DMS 273 (cell line): ENCODE measurements around the gene ZNG1E.
"Not testable (repeated sequence)": the region's sequence is repeated elsewhere in the genome, so short reads cannot be mapped to it uniquely, and the experiment has no call there.

ENCODE experiments used
- DNase-seq: peaks from one replicate; lab custom pipeline; 2025; ENCODE audit not compliant: unreplicated experiment; lab: John Stamatoyannopoulos, UW

The ZNG1E gene

GRCh38 chr9:65675589-65676021, at the start of gene ZNG1E:
Gene ZNG1E (plus strand): TSS chr9:65675928. CDS start chr9:65675977, 49 bp downstream.
- DNase-seq, result not testable (repeated sequence)

- not testable (repeated sequence) for DNase-seq
Observed at GRCh38 chr9:65673579-65673978, 2.1 kb upstream of the ZNG1E start.

- DNase-seq, result not testable (repeated sequence)
Observed at GRCh38 chr9:65675018-65675417, 710 bp upstream of the ZNG1E start.

- DNase-seq, result not testable (repeated sequence)
Observed at GRCh38 chr9:65676389-65676788, 661 bp downstream of the ZNG1E start.

- not testable (repeated sequence) for DNase-seq
Observed at GRCh38 chr9:65678533-65678932, 2.8 kb downstream of the ZNG1E start.

GRCh38 chr9:65703550-65703949, 27.8 kb downstream of the ZNG1E start:
- DNase-seq, result not testable (repeated sequence)

GRCh38 chr9:65714445-65714844, 38.7 kb downstream of the ZNG1E start:
- DNase-seq, result not testable (repeated sequence)

- not testable (repeated sequence) for DNase-seq
Observed at GRCh38 chr9:65737096-65737564, 61.4 kb downstream of the ZNG1E start, which contains the start of gene FOXD4L4. Gene FOXD4L4 (plus strand): TSS chr9:65737146. CDS start chr9:65737146, 0 bp downstream.

GRCh38 chr9:65738133-65738532, 62.4 kb downstream of the ZNG1E start:
- not testable (repeated sequence) for DNase-seq
